Right lobe of liver (tissue), 4 donors: ENCODE data around the gene GPNMB.

Experiments
- POLR2A ChIP-seq: fragments of 450-650 bp; IDR thresholded peaks from one replicate; pipeline ENCODE4 v1.6.1; 2017; ENCODE audit warnings: antibody characterized with exemption, mild to moderate bottlenecking
- TF ChIP-seq, protein P1 (sequence below), 4 donors: fragments of 200-600 bp in 3 of 4; fragments of 450-650 bp in 1 of 4; IDR thresholded peaks; one replicate each; pipeline versions ENCODE4 v1.5.1 to v1.8.0; 2016 to 2022; ENCODE audit warnings: antibody characterized with exemption in 4 of 4, mild to moderate bottlenecking in 2 of 4
- donor health status: DM: no; HTN: no; CAD: no.
- donor health status: DM: no; HTN: no; CAD: no.
- donor health status: DM: no; HTN: yes; CAD: no.

GRCh38 chr7:23291957-23292560 is 45.5 kb downstream of the GPNMB start:
- TF ChIP-seq, protein P1, sequence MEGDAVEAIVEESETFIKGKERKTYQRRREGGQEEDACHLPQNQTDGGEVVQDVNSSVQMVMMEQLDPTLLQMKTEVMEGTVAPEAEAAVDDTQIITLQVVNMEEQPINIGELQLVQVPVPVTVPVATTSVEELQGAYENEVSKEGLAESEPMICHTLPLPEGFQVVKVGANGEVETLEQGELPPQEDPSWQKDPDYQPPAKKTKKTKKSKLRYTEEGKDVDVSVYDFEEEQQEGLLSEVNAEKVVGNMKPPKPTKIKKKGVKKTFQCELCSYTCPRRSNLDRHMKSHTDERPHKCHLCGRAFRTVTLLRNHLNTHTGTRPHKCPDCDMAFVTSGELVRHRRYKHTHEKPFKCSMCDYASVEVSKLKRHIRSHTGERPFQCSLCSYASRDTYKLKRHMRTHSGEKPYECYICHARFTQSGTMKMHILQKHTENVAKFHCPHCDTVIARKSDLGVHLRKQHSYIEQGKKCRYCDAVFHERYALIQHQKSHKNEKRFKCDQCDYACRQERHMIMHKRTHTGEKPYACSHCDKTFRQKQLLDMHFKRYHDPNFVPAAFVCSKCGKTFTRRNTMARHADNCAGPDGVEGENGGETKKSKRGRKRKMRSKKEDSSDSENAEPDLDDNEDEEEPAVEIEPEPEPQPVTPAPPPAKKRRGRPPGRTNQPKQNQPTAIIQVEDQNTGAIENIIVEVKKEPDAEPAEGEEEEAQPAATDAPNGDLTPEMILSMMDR (IDR thresholded peaks at IDR 0.05), result no peak
- TF ChIP-seq POLR2A, result no peak
